HepG2 (cell line): Measurements from ENCODE around the gene BIK. TPM values are rescaled to one million over a fixed set of nuclear protein-coding genes. Genes with fewer than 3 reads are reported as not detected.
A peak's percentile ranks its signal among the peaks of the same experiment; 100 is the strongest.

Experiments
- ARID4A ChIP-seq: sonication (generic); formaldehyde crosslinking; IDR thresholded peaks from 2 replicates; pipeline ENCODE4 v1.5.0; 2020; ENCODE audit warnings: mild to moderate bottlenecking, missing genetic modification reagents, borderline replicate concordance
- FOXK1 ChIP-seq: sonication (generic); formaldehyde crosslinking; IDR thresholded peaks from 2 replicates; pipeline ENCODE4 v1.4.0; 2020; ENCODE audit warnings: low read depth, missing genetic modification reagents, borderline replicate concordance
- HMGXB4 ChIP-seq, 2 experiments: sonication (generic) in 1 of 2; formaldehyde crosslinking in 1 of 2; IDR thresholded peaks; 2 replicates each; pipeline versions ENCODE4 v1.4.0 to v1.6.1; 2018 to 2020; ENCODE audit warnings: missing genetic modification reagents in 2 of 2, borderline replicate concordance in 1 of 2, low read depth in 1 of 2, mild to moderate bottlenecking in 1 of 2, missing biosample characterization in 1 of 2
- MAFF ChIP-seq: IDR thresholded peaks from 2 replicates; pipeline ENCODE4 v1.6.1; 2011; ENCODE audit warnings: low read depth, low read length, improper control_type of control experiment
- NR2F6 ChIP-seq, 2 experiments: IDR thresholded peaks; 2 replicates each; pipeline ENCODE4 v1.6.1; 2016; ENCODE audit warnings: antibody characterized with exemption in 1 of 2, mild to moderate bottlenecking in 1 of 2
- RXRA ChIP-seq: sonication (generic); formaldehyde crosslinking; IDR thresholded peaks from 2 replicates; pipeline ENCODE4 v1.5.1; 2020; ENCODE audit warnings: missing genetic modification reagents
- TBX2 ChIP-seq: sonication (generic); formaldehyde crosslinking; IDR thresholded peaks from 2 replicates; pipeline ENCODE4 v1.5.0; 2020; ENCODE audit warnings: missing genetic modification reagents, mild to moderate bottlenecking, borderline replicate concordance
- TCF7 ChIP-seq: sonication (generic); IDR thresholded peaks from 2 replicates; pipeline ENCODE4 v1.6.1; 2016; ENCODE audit warnings: antibody characterized with exemption, low read depth
- USF2 ChIP-seq, 2 experiments: sonication (generic) in 1 of 2; formaldehyde crosslinking in 1 of 2; IDR thresholded peaks; 2 replicates each; pipeline versions ENCODE4 v1.5.1 to v1.6.1; 2011 to 2020; ENCODE audit warnings: borderline replicate concordance in 1 of 2, low read depth in 1 of 2, low read length in 1 of 2, mild to moderate bottlenecking in 1 of 2, missing genetic modification reagents in 1 of 2, moderate library complexity in 1 of 2
- ZNF574 ChIP-seq: sonication (generic); formaldehyde crosslinking; IDR thresholded peaks from 2 replicates; pipeline ENCODE4 v1.4.0; 2020; ENCODE audit warnings: missing genetic modification reagents
- ZNF710 ChIP-seq: sonication (generic); formaldehyde crosslinking; IDR thresholded peaks from 2 replicates; pipeline ENCODE4 v1.5.0; 2020; ENCODE audit warnings: mild to moderate bottlenecking, missing genetic modification reagents, borderline replicate concordance
- ZNF772 ChIP-seq: sonication (generic); formaldehyde crosslinking; IDR thresholded peaks from 2 replicates; pipeline ENCODE4 v1.5.0; 2020; ENCODE audit warnings: mild to moderate bottlenecking, missing genetic modification reagents
- polyA plus RNA-seq, 8 experiments: library from polyadenylated mRNA; depleted of rRNA in 3 of 8; stranded (reverse) in 7 of 8; unstranded in 1 of 8; fragments of >200 nt; fragmentation: Illumina TruSeq in 4 of 8; extraction: Trizol in 4 of 8; gene quantifications; 2 replicates each; pipeline versions ENCODE4 v1.2.1 to v1.2.3, GENCODE V29; 2011 to 2016; ENCODE audit warnings: low read depth in 4 of 8, missing spikeins in 1 of 8, mixed read lengths in 1 of 8; ENCODE audit not compliant: insufficient read depth in 1 of 8
- total RNA-seq, 5 experiments: library from RNA; depleted of rRNA; stranded (reverse); fragments of >200 nt; fragmentation: Illumina TruSeq; extraction: Trizol; gene quantifications; 2 replicates each; pipeline ENCODE4 v1.2.3, GENCODE V29; 2016; ENCODE audit warnings: low read depth in 1 of 5

BIK gene
- total and polyA plus RNA-seq, 2 of the 13 experiments (the other 11 are each of a cell fraction or from before 2014, with no cell fraction given): 0.54 to 0.80 TPM

- TF ChIP-seq ZNF710: peak; percentile 14; the same call in 1 of the 2 replicates
- TF ChIP-seq ZNF772 (CRISPR knock-in tag): 0 out of 2 replicates have a peak, but pooled peaks have one; percentile 13
- peak; percentile 65; the same call in 1 of the 2 replicates for TF ChIP-seq RXRA
- TF ChIP-seq FOXK1 (CRISPR knock-in tag): peak; percentile 33; the same call in 1 of the 2 replicates
- TF ChIP-seq TBX2 (CRISPR knock-in tag): peak; percentile 59; the same call in 1 of the 2 replicates
- peak; percentile 51; the same call in 1 of the 2 replicates for TF ChIP-seq ARID4A (CRISPR knock-in tag)
- TF ChIP-seq TCF7: peak; percentile 92
- peak; percentile 92 for TF ChIP-seq USF2 (IDR thresholded peaks at IDR 0.05; ENCODE audit: low read depth, low read length)
- peak; percentile 91; the same call in 1 of the 2 replicates for TF ChIP-seq USF2 (CRISPR knock-in tag; IDR thresholded peaks at IDR 0.05; ENCODE audit: borderline replicate concordance)
- TF ChIP-seq MAFF: peak; percentile 97
- TF ChIP-seq ZNF574 (CRISPR knock-in tag): 0 out of 2 replicates have a peak, but pooled peaks have one; percentile 13
- TF ChIP-seq HMGXB4 (CRISPR knock-in tag; IDR thresholded peaks at IDR 0.05; ENCODE audit: borderline replicate concordance in 1 of 2, low read depth in 1 of 2): 0 out of 4 replicates have a peak, but pooled peaks of 1 of the 2 experiments have one; percentile 25
- peak; percentile 88 for TF ChIP-seq NR2F6 (IDR thresholded peaks at IDR 0.05)
- peak; percentile 89 for TF ChIP-seq NR2F6 (CRISPR knock-in tag; IDR thresholded peaks at IDR 0.05)
Observed at GRCh38 chr22:43104056-43104625, 6.4 kb upstream of the BIK start (continued).
